Measurements from ENCODE around the gene SDCBP2. TPM values are rescaled to one million over a fixed set of nuclear protein-coding genes. Genes with fewer than 3 reads are reported as not detected.

SDCBP2 gene
- polyA plus RNA-seq, 3 donors, result 2.0 to 3.3 (median 3.1) TPM

DNA sequence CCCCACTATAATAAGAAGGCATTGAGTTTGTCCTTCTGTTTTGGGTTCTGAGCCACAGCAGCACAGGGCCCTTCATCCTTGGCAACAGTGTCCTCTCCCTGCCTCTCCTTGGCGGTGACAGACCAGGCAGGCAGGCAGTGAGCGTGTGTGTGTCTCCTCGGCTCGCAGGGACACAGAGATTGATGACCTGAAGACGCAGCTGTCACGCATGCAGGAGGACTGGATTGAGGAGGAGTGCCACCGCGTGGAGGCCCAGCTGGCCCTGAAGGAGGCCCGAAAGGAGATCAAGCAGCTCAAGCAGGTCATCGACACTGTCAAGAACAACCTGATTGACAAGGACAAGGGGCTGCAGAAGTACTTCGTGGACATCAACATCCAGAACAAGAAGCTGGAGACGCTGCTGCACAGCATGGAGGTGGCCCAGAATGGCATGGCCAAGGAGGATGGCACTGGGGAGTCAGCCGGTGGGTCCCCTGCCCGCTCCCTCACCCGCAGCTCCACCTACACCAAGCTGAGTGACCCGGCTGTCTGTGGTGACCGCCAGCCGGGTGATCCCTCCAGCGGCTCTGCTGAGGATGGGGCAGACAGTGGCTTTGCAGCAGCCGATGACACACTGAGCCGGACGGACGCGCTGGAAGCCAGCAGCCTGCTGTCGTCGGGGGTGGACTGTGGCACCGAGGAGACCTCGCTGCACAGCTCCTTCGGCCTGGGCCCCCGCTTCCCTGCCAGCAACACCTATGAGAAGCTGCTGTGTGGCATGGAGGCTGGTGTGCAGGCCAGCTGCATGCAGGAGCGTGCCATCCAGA, 24.0 kb downstream of the SDCBP2 start:
- DNase-seq (ENCODE audit: extremely low read depth in 1 of 11, low read depth in 9 of 11, low spot score in 4 of 11), result no peak

GRCh38 chr20:1302685-1303541, 26.0 kb downstream of the SDCBP2 start:
- DNase-seq (ENCODE audit: extremely low read depth in 1 of 11, low read depth in 9 of 11, low spot score in 4 of 11), result no peak

- no peak for DNase-seq (ENCODE audit: extremely low read depth in 1 of 11, low read depth in 9 of 11, low spot score in 4 of 11)
Measured at GRCh38 chr20:1301031-1301529, 27.9 kb downstream of the SDCBP2 start.

DNA sequence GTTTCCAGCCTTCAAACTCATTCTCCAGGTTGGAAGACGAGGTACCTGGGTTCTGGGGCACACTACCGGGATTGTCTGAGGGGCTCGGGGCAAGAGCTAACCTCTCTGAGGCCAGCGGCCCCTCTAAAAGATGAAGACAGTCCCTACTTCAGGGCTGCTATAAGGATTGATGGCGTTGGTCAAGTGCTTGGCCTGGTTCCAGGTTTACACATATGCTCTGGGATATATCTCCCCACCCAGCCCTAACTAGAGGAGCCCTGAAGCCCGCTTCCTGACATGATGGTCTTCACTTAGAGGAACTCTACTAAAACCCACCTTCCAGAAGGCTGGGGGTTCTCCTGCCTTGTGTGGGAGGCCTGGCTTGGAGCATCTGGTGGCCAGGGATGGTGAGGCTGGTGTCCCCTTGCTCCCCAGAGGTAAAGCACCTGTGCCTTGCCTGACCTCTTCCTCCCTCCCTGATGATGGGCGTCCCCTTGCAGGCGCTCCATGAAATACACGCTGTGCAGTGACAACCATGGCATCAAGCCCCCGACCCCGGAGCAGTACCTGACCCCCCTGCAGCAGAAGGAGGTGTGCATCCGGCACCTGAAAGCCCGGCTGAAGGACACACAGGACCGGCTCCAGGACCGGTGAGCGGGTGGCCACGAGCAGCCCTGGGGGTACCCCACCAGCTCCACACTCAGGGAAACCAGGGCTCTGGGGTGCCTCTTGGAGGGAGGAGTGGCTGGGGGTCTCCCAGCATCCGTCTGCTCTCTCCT, 28.7 kb downstream of the SDCBP2 start:
- no peak for DNase-seq (ENCODE audit: extremely low read depth in 1 of 11, low read depth in 9 of 11, low spot score in 4 of 11)

DNA sequence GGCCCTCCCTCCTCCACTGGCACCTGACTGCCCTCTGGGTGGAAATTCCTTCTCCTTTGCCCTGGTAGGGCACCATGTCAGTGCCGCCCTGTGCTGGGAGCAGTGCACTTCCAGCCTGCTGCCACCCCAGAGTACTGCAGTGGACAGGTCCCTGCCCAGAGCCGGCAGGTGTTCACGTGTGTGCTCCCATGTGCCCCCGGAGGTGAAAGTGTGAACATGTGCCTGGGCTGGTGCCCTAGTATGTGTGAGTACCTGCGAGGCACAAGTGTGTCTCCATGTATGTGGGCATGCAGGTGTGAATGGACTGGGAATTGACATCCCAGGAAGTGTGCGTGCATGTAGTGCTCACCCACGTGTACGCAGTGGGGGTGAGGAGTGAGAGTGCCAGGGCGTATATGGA, 29.4 kb downstream of the SDCBP2 start:
- no peak for DNase-seq (ENCODE audit: extremely low read depth in 1 of 11, low read depth in 9 of 11, low spot score in 4 of 11)

GRCh38 chr20:1298888-1299511, 29.9 kb downstream of the SDCBP2 start:
- DNase-seq (ENCODE audit: extremely low read depth in 1 of 11, low read depth in 9 of 11, low spot score in 4 of 11), result no peak

DNA sequence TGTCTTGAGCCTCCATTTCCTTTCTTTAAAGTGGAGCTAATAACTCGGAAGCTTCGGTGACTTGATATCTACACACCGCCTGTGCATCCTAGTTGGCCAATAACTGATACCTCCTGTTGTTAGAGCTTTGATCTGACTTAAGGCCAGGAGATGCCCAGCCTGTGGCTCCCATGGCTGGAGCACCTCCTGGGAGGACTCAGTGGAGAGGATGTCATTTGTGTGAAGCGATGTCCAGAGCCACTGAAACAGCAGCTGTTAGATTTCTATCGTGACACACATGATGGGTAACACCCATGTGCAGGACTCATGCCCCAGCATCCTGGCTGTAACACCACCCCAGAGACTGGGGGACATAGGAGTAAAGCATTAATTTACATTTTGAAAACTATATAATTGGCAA, 30.8 kb downstream of the SDCBP2 start:
- no peak for DNase-seq (ENCODE audit: extremely low read depth in 1 of 11, low read depth in 9 of 11, low spot score in 4 of 11)

- DNase-seq (ENCODE audit: extremely low read depth in 1 of 11, low read depth in 9 of 11, low spot score in 4 of 11), result no peak
Measured at GRCh38 chr20:1297486-1297885, 31.5 kb downstream of the SDCBP2 start.

GRCh38 chr20:1296922-1297321, 32.0 kb downstream of the SDCBP2 start:
- no peak for DNase-seq (ENCODE audit: extremely low read depth in 1 of 11, low read depth in 9 of 11, low spot score in 4 of 11)

DNA sequence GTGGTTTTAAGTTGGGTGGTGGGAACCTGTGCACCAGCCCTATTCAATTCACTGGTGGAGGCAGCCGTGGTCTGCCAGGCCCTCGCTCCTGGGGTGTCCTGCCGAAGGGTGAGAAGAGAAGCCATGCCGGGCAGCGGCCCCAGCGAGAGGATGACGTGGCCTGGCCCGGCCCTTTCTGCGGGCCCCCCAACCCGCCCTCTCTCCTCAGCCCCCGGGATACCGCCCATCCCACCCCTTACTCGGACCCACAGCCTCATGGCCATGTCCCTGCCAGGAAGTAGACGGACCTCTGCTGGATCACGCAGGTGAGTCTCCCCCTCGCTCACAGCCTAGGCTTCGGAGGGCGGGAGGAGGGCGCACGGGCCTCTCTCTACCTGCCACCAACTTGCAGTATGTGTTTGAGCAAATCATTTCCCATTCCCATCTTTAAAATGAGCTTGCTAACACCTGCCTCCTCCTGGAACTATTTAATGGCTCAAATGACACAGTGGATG, 32.8 kb downstream of the SDCBP2 start:
- DNase-seq (ENCODE audit: extremely low read depth in 1 of 11, low read depth in 9 of 11, low spot score in 4 of 11), result no peak

DNA sequence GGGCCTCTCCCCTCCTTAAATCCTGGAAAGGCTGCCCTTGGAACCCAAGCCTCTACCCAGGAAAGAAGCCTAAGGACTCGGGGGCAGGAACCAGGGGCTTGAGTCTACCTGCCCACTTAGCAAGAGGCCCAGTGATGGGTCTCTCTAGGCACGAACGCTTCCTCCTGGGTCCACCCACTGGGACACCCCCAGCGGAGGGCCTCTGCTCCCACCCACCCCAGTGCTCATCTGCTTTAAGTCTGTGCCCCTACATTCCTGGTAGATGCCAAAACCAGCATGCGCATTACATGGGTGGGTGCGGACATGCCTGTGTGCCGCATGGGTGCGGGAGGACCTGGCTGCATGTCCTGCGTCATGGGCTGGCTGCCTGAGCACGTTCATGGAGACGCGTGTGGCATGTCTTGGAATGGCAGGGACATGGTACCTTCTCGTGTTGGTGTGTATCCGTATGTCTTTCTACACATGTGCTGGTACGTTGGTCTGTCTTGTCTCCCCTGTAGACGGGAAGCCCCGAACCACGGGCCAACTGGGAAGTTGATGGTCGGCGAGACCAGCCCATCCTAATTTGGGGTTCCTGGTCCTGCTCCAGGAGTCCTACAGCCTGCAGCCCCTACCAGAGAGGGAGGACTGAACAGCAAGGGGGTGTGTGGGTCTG, 33.5 kb downstream of the SDCBP2 start:
- DNase-seq (ENCODE audit: extremely low read depth in 1 of 11, low read depth in 9 of 11, low spot score in 4 of 11), result no peak

- no peak for DNase-seq (ENCODE audit: extremely low read depth in 1 of 11, low read depth in 9 of 11, low spot score in 4 of 11)
Measured at GRCh38 chr20:1294497-1294896, 34.4 kb downstream of the SDCBP2 start.

- DNase-seq (ENCODE audit: extremely low read depth in 1 of 11, low read depth in 9 of 11, low spot score in 4 of 11), result no peak
Measured at GRCh38 chr20:1293641-1294379, 35.1 kb downstream of the SDCBP2 start.

- no peak for DNase-seq (ENCODE audit: extremely low read depth in 1 of 11, low read depth in 9 of 11, low spot score in 4 of 11)
Measured at GRCh38 chr20:1292620-1293019, 36.3 kb downstream of the SDCBP2 start.

DNA sequence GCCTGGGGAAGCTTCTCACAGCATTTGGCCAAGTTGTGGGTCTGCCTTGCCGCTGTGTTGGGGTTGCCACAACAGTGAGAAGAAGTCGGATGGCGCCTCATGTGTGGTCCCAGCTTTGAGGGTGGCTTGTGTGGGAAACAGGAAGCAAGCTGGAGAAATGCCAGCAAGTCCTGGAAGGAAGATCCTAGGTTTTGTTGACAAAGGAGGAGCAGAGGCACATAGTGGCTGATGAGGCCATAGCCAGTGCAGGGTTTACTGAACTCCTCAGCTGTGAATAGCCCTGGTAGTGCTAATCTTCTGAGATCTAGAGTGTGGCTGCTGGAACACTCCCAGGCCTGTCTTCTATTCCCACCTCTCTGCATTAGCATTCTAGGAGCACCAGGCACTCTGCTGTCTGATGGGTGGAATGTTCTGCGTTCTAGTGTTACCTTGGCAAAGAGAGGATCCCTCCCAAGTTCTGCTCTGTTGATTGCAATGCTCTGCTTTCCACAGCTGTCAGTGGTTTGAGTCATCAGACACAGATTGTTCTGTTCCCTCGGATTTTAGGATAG, 37.7 kb downstream of the SDCBP2 start:
- no peak for DNase-seq (ENCODE audit: extremely low read depth in 1 of 11, low read depth in 9 of 11, low spot score in 4 of 11)

DNA sequence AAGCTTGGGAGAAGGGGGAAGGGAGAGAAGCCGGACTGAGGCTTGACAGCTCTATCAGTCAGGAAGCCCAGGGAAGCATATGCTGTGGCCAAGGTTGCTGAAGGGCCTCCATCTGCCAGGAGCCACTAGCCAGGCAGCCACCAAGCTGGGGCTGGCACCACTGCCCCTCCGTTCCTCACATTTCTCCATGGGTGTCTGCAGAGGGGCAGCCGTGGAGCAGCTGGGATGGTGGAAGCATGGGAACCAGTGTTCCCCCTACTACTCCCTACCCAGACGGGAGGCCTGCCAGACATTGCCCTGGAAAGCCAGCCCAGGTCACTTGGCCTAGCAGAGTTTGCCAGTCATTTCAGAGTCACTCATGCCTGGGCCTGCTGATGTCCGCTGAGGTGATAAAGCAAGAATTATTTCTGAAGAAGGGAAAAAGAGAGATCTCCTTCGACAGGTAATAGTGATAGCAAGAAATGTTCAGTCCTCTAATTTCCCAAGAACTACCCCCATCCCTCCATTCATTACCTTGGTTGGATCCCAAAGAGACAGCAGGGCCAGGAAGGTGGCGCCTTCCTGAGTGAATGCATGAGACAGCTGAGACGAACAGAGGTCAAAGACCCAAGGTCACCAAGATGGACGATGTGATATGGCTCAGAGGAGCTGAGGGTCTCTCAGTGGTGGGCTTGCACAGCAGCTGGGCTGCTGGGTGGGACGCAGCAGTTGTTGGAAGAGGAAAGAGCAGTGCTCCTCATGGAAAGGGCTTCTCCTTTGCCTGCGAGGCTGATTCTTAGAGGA, 41.0 kb downstream of the SDCBP2 start:
- DNase-seq (ENCODE audit: extremely low read depth in 1 of 11, low read depth in 9 of 11, low spot score in 4 of 11), result no peak

- no peak for DNase-seq (ENCODE audit: extremely low read depth in 1 of 11, low read depth in 9 of 11, low spot score in 4 of 11)
Measured at GRCh38 chr20:1287306-1287705, 41.6 kb downstream of the SDCBP2 start.

Data from renal cortex interstitium (tissue), 11 donors.